Brain microvascular endothelial cell (primary cell): ENCODE results near the gene CBLN2.

Experiments used
- DNase-seq: peaks from one replicate; pipeline ENCODE4 v3.0.0-alpha.2; 2020
- H3K27ac ChIP-seq: fragments of 250-450 bp; sonication (Bioruptor Pico); 2 replicates; pipeline ENCODE4 v1.5.1; 2020; ENCODE audit warnings: mild to moderate bottlenecking, moderate library complexity
- H3K27me3 ChIP-seq: fragments of 250-450 bp; sonication (Bioruptor Pico); replicated peaks from 2 replicates; pipeline ENCODE4 v1.5.1; 2020; ENCODE audit warnings: mild to moderate bottlenecking
- H3K36me3 ChIP-seq: fragments of 250-450 bp; sonication (Bioruptor Pico); replicated peaks from 2 replicates; pipeline ENCODE4 v1.5.1; 2020; ENCODE audit warnings: mild to moderate bottlenecking
- H3K4me3 ChIP-seq: 2 replicates; pipeline ENCODE4 v1.5.1; 2011; ENCODE audit warnings: low read depth, mild to moderate bottlenecking, control low read depth, low read length, moderate library complexity
- CTCF ChIP-seq: IDR thresholded peaks from 2 replicates; pipeline ENCODE4 v1.5.1; 2011; ENCODE audit warnings: low read depth, mild to moderate bottlenecking, moderate library complexity, low read length, control low read depth, inconsistent platforms; ENCODE audit errors: missing control alignments
- in situ Hi-C: cut with HindIII; loops from 2 replicates; pipeline ENCODE4 v1.10.0; 2017; ENCODE audit warnings: low sequenced_read_pairs, low pct_ligation_motif_present

Gene CBLN2

DNA sequence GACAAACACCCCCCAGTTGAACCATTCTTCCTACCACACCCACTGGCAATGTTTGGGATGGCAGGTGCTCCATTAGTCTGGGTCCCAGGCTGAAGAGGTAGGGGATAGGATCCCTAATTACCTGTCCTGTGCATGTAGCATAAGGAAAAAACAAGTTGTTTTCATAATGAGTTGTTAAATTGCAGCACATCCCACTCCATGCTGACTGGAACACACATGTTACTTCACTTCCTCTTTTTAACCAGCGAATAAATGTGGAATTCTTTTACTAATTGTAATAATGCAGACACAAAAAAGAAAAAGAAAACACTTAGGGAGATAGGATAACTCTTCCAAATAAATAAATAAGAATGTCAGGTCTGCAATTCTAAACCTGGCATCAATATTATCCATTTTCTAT is 11.8 kb upstream of the CBLN2 start:
- no peak for TF ChIP-seq CTCF
- Histone ChIP-seq H3K27me3 (no peaks in the 10 kb centered on the region), H3K27ac (no peak overlapping the region), H3K36me3 (no peaks in the 10 kb centered on the region), H3K4me3 (no peak overlapping the region)
- in situ Hi-C loops = no loop called here
- no peak for DNase-seq

GRCh38 chr18:72555101-72555500 is 11.0 kb upstream of the CBLN2 start:
- Histone ChIP-seq H3K36me3 (no peaks in the 10 kb centered on the region), H3K27me3 (no peaks in the 10 kb centered on the region), H3K27ac (no peak overlapping the region), H3K4me3 (no peak overlapping the region)
- in situ Hi-C loops = no loop called here
- no peak for DNase-seq
- TF ChIP-seq CTCF = no peak

GRCh38 chr18:72543357-72544055 is 636 bp downstream of the CBLN2 start:
- Histone ChIP-seq H3K4me3 (peak overlapping the region; percentile 34), H3K36me3 (no peaks in the 10 kb centered on the region), H3K27ac (no peak overlapping the region), H3K27me3 (peaks cover 30% of the 10 kb centered on the region)
- in situ Hi-C loops = no loop called here
- no peak for TF ChIP-seq CTCF
- DNase-seq = no peak

DNA sequence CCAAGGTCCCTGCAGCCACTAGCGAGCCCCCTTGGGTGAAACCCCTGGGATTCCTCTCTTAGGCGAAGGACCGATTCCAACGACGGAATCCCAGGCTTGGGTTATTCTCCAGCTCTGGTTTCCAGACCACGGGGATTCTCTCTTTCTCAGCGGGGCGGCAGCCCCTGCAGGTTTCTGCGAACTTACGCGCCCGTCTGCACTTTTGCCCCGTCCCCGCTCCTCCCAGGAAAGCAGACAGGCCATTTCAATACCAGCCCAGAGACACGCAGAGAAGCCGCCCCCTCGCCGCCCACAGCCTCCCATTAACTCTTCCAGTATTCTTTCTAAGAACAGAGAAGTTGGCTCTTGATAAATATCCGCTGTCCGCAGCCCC is 1.2 kb downstream of the CBLN2 start:
- DNase-seq = no peak
- in situ Hi-C loops = no loop called here
- Histone ChIP-seq H3K27ac (no peak overlapping the region), H3K36me3 (no peaks in the 10 kb centered on the region), H3K27me3 (peaks cover 30% of the 10 kb centered on the region), H3K4me3 (peak overlapping the region; percentile 30)
- TF ChIP-seq CTCF = no peak

GRCh38 chr18:72542342-72542741 is 1.8 kb downstream of the CBLN2 start:
- TF ChIP-seq CTCF = no peak

GRCh38 chr18:72541871-72542332 is 2.2 kb downstream of the CBLN2 start:
- Histone ChIP-seq H3K36me3 (no peaks in the 10 kb centered on the region), H3K27ac (no peak overlapping the region), H3K27me3 (peaks cover 30% of the 10 kb centered on the region), H3K4me3 (no peak overlapping the region)
- no peak for TF ChIP-seq CTCF
- in situ Hi-C loops = no loop called here
- no peak for DNase-seq

More at GRCh38 chr18:72542342-72542741, 1.8 kb downstream of the CBLN2 start:
- in situ Hi-C loops = no loop called here
- no peaks in the 10 kb centered on the region for H3K36me3 ChIP-seq
- no peak overlapping the region for H3K4me3 ChIP-seq
- DNase-seq = no peak
- peaks cover 30% of the 10 kb centered on the region for H3K27me3 ChIP-seq
- H3K27ac ChIP-seq = no peak overlapping the region
